Measurements from ENCODE around the gene CDH13.

DNA sequence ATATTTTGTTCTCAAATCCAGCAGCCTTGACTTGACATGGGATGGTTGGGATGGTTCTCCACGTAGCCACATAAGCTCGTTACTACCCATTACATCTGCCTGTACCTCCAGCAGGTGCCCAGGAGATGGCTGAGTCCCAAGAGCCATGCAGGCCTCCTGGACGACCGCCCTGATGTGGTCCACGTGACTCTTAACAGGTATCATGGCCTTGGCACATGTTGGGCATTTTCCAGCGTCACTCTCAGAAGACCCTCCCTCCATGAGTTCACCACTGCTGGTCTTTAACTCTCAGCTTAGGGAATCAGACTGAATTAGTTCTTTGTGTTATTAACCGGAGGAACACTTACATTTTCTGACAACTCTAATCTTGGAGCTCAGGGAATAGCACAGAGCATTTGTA, 161.5 kb downstream of the CDH13 start:
- TF ChIP-seq POLR2A (IDR thresholded peaks at IDR 0.05), result no peak
- TF ChIP-seq, protein P1, sequence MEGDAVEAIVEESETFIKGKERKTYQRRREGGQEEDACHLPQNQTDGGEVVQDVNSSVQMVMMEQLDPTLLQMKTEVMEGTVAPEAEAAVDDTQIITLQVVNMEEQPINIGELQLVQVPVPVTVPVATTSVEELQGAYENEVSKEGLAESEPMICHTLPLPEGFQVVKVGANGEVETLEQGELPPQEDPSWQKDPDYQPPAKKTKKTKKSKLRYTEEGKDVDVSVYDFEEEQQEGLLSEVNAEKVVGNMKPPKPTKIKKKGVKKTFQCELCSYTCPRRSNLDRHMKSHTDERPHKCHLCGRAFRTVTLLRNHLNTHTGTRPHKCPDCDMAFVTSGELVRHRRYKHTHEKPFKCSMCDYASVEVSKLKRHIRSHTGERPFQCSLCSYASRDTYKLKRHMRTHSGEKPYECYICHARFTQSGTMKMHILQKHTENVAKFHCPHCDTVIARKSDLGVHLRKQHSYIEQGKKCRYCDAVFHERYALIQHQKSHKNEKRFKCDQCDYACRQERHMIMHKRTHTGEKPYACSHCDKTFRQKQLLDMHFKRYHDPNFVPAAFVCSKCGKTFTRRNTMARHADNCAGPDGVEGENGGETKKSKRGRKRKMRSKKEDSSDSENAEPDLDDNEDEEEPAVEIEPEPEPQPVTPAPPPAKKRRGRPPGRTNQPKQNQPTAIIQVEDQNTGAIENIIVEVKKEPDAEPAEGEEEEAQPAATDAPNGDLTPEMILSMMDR (IDR thresholded peaks at IDR 0.05), result no peak

All from adrenal gland (tissue), 5 donors.